KMS-11 (cell line): ENCODE measurements around the gene LCE4A.

Experiments
- H2AFZ ChIP-seq: fragments of 200-600 bp; sonication (generic); 2 replicates; pipeline ENCODE4 v1.6.1; 2016; ENCODE audit warnings: antibody characterized with exemption, mixed run types, low read depth
- H3K27ac ChIP-seq: fragments of 200-600 bp; sonication (generic); 2 replicates; pipeline ENCODE4 v1.6.1; 2016; ENCODE audit warnings: mild to moderate bottlenecking, mixed run types
- H3K27me3 ChIP-seq: fragments of 200-600 bp; sonication (generic); 2 replicates; pipeline ENCODE4 v1.6.1; 2017; ENCODE audit warnings: mild to moderate bottlenecking, low read depth, mixed run types, moderate library complexity; ENCODE audit not compliant: insufficient read depth
- H3K36me3 ChIP-seq: fragments of 200-600 bp; sonication (generic); 2 replicates; pipeline ENCODE4 v1.6.1; 2017; ENCODE audit warnings: mild to moderate bottlenecking, mixed run types; ENCODE audit not compliant: insufficient read depth
- H3K4me1 ChIP-seq: fragments of 200-600 bp; sonication (generic); 2 replicates; pipeline ENCODE4 v1.6.1; 2016; ENCODE audit warnings: mild to moderate bottlenecking, low read depth, mixed run types; ENCODE audit not compliant: poor library complexity, severe bottlenecking
- H3K4me2 ChIP-seq: fragments of 200-600 bp; sonication (generic); 2 replicates; pipeline ENCODE4 v1.7.0; 2016; ENCODE audit warnings: mild to moderate bottlenecking, mixed run types
- H3K4me3 ChIP-seq: fragments of 200-600 bp; sonication (generic); IDR thresholded peaks from 2 replicates; pipeline ENCODE4 v1.6.1; 2017; ENCODE audit warnings: low read depth, low read length, mixed read lengths; ENCODE audit not compliant: insufficient read depth
- H3K79me2 ChIP-seq: fragments of 200-600 bp; sonication (generic); 2 replicates; pipeline ENCODE4 v1.6.1; 2016; ENCODE audit warnings: low read depth, mixed run types; ENCODE audit not compliant: insufficient read depth
- H3K9ac ChIP-seq: fragments of 200-600 bp; sonication (generic); 2 replicates; pipeline ENCODE4 v1.6.1; 2016; ENCODE audit warnings: mild to moderate bottlenecking, mixed run types
- H4K20me1 ChIP-seq: fragments of 200-600 bp; sonication (generic); 2 replicates; pipeline ENCODE4 v1.6.1; 2016; ENCODE audit warnings: mild to moderate bottlenecking, mixed run types; ENCODE audit not compliant: insufficient read depth
- TF ChIP-seq, protein P1 (sequence below): fragments of 200-600 bp; sonication (generic); conservative IDR thresholded peaks from 2 replicates; pipeline ENCODE4 v1.6.1; 2017; ENCODE audit warnings: low read depth, mild to moderate bottlenecking, antibody characterized with exemption, low read length, moderate library complexity, mixed read lengths

LCE4A gene

DNA sequence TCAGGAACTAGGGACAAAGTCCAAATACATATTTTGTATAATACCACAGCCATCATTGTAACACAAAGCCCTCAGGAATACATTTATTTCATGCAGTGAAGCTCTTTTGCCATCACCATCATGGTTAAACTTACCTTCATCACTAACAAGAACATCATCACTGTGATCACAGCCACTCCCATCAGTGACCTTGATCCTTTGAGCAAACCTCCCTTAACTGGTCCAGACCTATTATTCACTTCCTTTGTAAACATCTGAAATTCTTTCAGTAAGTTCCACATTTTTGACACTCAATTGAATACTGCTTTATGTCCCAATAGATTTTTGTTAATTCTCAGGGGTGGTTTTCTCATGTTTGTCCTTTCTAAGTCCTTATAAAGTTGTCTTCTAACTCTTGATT, 33.7 kb downstream of the LCE4A start:
- TF ChIP-seq, protein P1, sequence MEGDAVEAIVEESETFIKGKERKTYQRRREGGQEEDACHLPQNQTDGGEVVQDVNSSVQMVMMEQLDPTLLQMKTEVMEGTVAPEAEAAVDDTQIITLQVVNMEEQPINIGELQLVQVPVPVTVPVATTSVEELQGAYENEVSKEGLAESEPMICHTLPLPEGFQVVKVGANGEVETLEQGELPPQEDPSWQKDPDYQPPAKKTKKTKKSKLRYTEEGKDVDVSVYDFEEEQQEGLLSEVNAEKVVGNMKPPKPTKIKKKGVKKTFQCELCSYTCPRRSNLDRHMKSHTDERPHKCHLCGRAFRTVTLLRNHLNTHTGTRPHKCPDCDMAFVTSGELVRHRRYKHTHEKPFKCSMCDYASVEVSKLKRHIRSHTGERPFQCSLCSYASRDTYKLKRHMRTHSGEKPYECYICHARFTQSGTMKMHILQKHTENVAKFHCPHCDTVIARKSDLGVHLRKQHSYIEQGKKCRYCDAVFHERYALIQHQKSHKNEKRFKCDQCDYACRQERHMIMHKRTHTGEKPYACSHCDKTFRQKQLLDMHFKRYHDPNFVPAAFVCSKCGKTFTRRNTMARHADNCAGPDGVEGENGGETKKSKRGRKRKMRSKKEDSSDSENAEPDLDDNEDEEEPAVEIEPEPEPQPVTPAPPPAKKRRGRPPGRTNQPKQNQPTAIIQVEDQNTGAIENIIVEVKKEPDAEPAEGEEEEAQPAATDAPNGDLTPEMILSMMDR: no peak
- Histone ChIP-seq H4K20me1 (no peaks in the 10 kb centered on the region), H3K4me3 (no peak overlapping the region), H3K9ac (no peak overlapping the region), H3K4me2 (no peak overlapping the region), H3K4me1 (no peaks in the 10 kb centered on the region), H3K36me3 (no peaks in the 10 kb centered on the region), H2AFZ (no peak overlapping the region), H3K27me3 (no peaks in the 10 kb centered on the region), H3K79me2 (no peaks in the 10 kb centered on the region), H3K27ac (no peak overlapping the region)

DNA sequence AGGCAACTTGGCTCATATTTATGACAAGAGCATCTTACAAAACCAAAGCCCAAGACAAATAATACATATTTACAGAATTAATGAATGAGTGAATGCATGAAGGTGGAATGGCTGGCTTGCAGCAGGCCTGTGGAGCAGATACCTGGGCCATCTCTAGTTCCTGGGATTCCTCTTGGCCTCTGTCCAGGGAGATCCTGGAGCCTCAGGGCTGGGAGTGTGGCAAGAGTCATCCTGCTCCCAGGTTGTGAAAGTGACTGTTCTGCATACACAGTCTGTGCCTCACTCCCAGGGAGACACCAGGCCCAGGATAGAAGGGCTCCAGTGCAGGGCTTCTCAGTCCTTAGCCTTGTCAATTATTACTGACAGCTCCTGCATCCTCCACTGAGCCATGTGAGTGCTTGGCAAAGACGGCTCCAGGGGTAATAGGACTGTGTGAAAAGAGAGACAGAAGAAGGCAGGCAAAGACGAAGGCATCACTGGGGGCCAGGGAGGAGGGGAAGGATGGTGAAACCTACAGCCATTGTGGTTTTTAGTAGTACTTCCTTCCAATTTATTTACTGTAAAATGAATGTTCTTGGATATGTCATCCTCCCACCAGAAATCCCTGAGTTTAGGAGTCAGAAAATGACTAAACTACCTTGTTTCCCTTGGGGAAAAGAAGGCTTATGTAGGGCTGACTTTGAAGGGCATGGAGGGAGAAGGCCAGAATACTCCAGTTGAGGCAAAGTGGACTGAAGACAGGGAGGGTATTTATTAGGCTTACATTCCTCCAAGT, 35.6 kb downstream of the LCE4A start:
- Histone ChIP-seq H3K36me3 (no peaks in the 10 kb centered on the region), H3K79me2 (no peaks in the 10 kb centered on the region), H3K9ac (no peak overlapping the region), H4K20me1 (no peaks in the 10 kb centered on the region), H3K27ac (no peak overlapping the region), H3K4me3 (no peak overlapping the region), H2AFZ (no peak overlapping the region), H3K4me1 (no peaks in the 10 kb centered on the region), H3K27me3 (no peaks in the 10 kb centered on the region), H3K4me2 (no peak overlapping the region)
- TF ChIP-seq, protein P1: no peak

DNA sequence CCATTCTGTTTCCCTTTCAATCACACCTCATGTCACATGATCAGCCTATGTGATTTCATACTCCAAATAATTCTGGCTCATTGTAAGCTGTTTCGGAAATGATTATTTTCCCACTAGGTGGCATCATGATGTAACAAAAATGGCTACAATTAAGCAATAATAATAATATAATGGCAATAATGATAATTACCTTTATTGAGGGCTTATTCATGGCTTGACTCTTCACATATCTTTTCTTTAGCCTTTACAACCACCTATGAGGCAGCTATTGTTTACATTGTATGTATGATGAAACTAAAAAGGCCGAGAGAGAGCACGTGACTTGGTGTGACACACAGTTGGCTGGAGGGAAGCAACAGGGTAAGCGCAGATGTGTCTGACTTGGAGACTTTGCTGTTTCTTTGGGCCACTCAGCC, 37.3 kb downstream of the LCE4A start:
- Histone ChIP-seq H3K36me3 (no peaks in the 10 kb centered on the region), H3K4me2 (no peak overlapping the region), H4K20me1 (no peaks in the 10 kb centered on the region), H3K9ac (no peak overlapping the region), H3K4me1 (no peaks in the 10 kb centered on the region), H3K27me3 (no peaks in the 10 kb centered on the region), H3K27ac (no peak overlapping the region), H2AFZ (no peak overlapping the region), H3K79me2 (no peaks in the 10 kb centered on the region), H3K4me3 (no peak overlapping the region)
- TF ChIP-seq, protein P1: peak; percentile 58

DNA sequence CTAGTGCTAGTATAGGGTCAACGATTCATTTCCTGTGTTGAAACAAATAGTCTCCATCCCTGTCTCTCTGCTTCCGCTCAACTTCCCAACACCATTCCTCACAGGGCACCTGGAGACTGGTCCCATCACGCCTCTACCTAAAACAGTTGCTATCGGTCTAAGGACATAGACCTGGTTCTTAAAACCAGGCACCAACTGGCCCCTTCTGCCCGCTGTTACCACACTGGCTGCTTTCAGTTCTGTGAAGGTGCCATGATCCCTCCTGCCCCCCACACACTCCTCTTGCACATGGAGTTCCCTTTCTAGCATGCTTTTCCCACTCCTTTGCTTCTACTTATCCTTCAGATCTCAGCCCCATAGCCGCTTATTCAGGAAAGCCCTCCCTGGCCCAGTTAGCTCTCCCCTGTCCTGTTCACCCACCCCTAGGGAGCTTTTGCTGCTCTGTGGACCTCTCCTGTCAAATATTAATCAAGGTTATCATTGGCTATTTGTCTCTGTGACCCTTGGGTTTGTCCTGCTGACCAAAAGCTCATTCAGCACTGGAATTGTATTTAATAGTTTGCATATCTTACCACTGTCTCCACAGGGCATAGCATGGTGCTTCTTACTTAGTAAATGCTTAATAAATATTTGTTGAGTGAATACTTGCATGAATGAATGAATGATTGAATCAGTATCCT, 37.9 kb downstream of the LCE4A start:
- no peaks in the 10 kb centered on the region for H3K27me3 ChIP-seq
- no peak overlapping the region for H3K9ac ChIP-seq
- H3K4me2 ChIP-seq: no peak overlapping the region
- TF ChIP-seq, protein P1: no peak
- H2AFZ ChIP-seq: no peak overlapping the region
- no peaks in the 10 kb centered on the region for H3K36me3 ChIP-seq
- no peak overlapping the region for H3K4me3 ChIP-seq
- H4K20me1 ChIP-seq: no peaks in the 10 kb centered on the region
- no peaks in the 10 kb centered on the region for H3K4me1 ChIP-seq
- no peaks in the 10 kb centered on the region for H3K79me2 ChIP-seq
- H3K27ac ChIP-seq: no peak overlapping the region
